ENCODE results near the gene LSM3.

LSM3 gene

DNA sequence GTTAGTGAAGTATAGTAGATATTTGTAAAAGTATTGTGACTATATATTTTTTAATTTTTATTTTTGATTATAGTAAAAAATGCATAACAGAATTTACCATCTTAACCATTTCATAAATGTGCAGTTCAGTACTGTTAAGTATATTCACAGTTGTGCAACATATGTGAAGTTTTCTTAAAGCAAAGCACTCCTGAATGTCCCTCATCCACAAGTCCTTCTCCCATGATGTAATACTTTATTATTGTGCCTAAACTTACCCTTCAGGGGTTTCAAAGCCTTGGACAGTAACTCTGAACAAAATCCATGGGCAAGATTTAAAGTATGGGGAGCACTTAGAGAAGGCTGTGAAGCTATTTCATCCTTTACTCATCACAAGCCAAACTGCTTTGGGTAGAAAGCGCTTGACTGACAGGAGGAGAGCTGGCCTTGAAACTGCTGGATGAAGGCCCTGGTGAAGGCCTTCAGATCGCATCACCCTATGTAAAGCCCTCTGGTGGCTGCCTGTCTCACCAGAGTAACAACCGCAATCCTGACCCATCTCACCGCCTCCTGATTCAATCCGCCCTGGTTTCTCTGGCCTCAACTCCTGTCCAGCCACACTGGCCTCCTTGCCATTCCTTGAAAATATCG lies 28.0 kb downstream of the LSM3 start:
- no peak for DNase-seq (ENCODE audit: low spot score)
- TF ChIP-seq, protein P1, sequence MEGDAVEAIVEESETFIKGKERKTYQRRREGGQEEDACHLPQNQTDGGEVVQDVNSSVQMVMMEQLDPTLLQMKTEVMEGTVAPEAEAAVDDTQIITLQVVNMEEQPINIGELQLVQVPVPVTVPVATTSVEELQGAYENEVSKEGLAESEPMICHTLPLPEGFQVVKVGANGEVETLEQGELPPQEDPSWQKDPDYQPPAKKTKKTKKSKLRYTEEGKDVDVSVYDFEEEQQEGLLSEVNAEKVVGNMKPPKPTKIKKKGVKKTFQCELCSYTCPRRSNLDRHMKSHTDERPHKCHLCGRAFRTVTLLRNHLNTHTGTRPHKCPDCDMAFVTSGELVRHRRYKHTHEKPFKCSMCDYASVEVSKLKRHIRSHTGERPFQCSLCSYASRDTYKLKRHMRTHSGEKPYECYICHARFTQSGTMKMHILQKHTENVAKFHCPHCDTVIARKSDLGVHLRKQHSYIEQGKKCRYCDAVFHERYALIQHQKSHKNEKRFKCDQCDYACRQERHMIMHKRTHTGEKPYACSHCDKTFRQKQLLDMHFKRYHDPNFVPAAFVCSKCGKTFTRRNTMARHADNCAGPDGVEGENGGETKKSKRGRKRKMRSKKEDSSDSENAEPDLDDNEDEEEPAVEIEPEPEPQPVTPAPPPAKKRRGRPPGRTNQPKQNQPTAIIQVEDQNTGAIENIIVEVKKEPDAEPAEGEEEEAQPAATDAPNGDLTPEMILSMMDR (IDR thresholded peaks at IDR 0.05; ENCODE audit: extremely low read depth, insufficient read depth, missing control alignments): no peak
- in situ Hi-C loops (cut with MboI; ENCODE audit: low pct_unique_long_range_greater_than_20kb, low sequenced_read_pairs, unreplicated experiment): no loop called here

DNA sequence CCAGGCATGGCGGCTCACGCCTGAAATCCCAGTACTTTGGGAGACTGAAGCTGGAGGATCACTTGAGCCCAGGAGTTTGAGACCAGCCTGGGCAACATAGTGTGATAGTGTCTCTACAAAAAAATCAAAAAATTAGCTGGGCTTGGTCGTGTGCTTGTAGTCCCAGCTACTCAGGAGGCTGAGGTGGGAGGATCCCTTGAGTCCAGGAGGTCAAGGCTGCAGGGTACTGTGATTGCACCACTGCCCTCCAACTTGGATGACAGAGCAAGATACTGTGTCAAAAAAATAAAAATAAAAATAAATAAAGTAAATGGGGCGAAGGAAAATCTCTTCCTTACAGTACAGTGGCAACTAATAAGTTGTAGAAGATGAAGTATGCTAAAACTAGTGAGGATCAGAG lies 29.6 kb downstream of the LSM3 start:
- TF ChIP-seq, protein P1 (IDR thresholded peaks at IDR 0.05; ENCODE audit: extremely low read depth, insufficient read depth, missing control alignments): no peak
- no peak for DNase-seq (ENCODE audit: low spot score)
- in situ Hi-C loops (cut with MboI; ENCODE audit: low pct_unique_long_range_greater_than_20kb, low sequenced_read_pairs, unreplicated experiment): no loop called here

DNA sequence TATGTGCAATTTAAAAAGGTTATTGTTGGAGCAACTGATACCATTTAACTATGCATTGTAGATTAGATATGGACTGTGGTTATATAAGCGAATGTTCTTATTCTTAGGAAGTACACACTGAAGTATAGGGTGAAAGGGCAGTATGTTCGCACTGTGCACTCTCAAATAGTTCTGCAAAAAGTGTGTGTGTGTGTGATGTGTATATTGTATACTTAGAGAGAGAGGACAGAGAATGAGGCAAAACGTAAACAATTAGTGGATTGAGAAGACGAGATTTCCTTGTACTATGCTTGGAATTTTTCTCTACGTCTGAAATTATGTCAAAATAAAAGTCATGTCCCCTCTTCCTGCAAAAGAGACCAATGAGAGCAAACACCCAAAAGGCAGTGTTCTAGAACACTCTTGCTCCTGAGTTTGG lies 30.4 kb downstream of the LSM3 start:
- TF ChIP-seq, protein P1 (IDR thresholded peaks at IDR 0.05; ENCODE audit: extremely low read depth, insufficient read depth, missing control alignments): no peak
- DNase-seq (ENCODE audit: low spot score): no peak
- in situ Hi-C loops (cut with MboI; ENCODE audit: low pct_unique_long_range_greater_than_20kb, low sequenced_read_pairs, unreplicated experiment): no loop called here

DNA sequence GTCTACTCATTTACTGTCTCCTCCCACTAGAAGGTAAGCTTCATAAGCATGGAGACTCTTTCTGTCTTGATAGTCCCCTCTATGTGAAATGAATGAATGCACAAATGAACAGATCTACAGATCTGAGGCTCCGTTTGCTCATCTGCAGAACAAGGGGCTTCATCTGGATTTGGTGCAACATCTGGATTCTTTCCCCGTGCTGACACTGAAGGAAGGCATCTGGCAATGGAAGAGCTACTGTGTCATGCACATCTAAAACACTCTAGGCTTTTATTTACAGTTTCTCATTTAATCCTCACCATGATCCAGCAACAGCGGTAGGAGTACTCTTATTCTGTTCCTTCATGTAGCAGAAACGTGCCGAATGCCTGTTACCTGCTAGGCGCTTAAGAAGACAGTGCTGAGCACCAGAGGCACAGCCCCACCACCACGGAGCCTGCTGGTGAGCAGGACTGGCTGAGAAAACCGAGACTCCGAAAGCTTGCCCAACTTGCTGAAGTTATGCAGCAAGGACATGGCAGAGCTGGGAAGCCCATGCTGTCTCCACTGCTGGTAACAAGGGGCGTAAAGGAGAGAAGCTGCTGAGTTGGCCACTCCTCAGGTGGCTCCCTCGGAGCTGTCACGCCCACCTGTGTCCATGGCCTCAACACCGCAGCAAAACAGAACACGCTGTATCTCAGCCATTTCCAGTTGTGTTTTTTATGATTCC lies 31.1 kb downstream of the LSM3 start:
- DNase-seq (ENCODE audit: low spot score): no peak
- TF ChIP-seq, protein P1 (IDR thresholded peaks at IDR 0.05; ENCODE audit: extremely low read depth, insufficient read depth, missing control alignments): no peak
- in situ Hi-C loops (cut with MboI; ENCODE audit: low pct_unique_long_range_greater_than_20kb, low sequenced_read_pairs, unreplicated experiment): no loop called here

DNA sequence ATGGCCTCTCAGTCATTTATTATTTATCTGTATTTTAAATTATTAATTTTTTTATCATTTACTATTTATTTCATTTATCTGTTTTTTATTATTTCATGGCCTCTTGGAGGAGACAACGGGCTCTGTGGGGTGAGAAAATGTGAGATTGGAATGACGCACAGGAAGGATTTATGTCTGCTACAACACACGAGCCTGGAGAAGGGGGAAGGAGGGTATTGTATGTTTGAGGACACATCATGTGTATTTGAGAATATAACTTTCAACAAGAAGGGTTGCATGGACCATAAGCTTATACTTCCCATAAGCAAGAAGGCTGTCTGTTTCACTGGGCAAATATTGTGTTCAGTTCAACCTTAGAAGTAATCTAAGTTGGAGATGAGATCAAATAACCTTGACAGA lies 31.7 kb downstream of the LSM3 start:
- TF ChIP-seq, protein P1 (IDR thresholded peaks at IDR 0.05; ENCODE audit: extremely low read depth, insufficient read depth, missing control alignments): no peak
- no peak for DNase-seq (ENCODE audit: low spot score)
- in situ Hi-C loops (cut with MboI; ENCODE audit: low pct_unique_long_range_greater_than_20kb, low sequenced_read_pairs, unreplicated experiment): no loop called here

DNA sequence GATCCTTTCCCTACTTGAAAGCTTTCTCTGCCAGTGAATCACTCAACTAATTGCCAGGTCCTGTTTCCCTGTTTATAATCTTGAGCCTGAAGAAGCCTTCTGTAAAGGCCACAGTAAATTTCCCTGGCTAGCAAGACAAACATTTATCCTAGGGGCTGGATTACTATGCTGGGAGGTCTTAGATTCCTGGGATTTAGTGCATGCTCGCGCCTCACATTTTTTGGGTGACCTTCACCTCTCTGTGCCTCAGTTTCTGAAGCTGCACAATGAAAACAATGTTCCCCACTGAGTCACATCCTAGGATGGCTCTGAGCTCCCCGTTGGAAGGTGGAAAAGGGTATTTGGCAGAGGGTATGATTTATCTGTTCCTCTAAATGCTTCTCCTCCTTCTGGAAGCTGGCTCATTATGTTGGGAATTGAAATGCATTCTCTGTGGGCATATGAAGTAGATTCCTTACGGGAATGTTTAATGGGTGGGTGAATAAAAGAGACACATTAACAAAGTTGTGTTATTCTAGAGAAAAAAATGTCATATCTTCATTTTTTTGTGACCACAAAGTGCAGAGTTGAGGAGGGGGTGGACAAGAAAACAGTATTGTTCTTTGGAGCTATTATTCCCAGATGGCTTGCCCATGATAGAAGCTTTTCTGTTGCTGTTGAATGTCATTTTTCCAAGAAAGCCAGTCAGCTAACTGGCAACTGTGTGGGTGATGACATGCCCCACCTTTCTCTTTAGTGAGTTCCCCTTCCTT lies 32.4 kb downstream of the LSM3 start:
- in situ Hi-C loops (cut with MboI; ENCODE audit: low pct_unique_long_range_greater_than_20kb, low sequenced_read_pairs, unreplicated experiment): no loop called here
- DNase-seq (ENCODE audit: low spot score): no peak
- TF ChIP-seq, protein P1 (IDR thresholded peaks at IDR 0.05; ENCODE audit: extremely low read depth, insufficient read depth, missing control alignments): no peak
